Coronary artery (tissue), 2 donors: Measurements from ENCODE around the gene C12orf42.
"Not testable (repeated sequence)": the region's sequence is repeated elsewhere in the genome, so short reads cannot be mapped to it uniquely, and the experiment has no call there.

Source experiments
- DNase-seq: peaks from one replicate; pipeline ENCODE4 v3.0.0-alpha.2; 2017; ENCODE audit warnings: low spot score
- H3K27ac ChIP-seq, 2 donors: fragments of 200-600 bp; sonication (generic); one replicate each; pipeline ENCODE4 v1.5.1; 2016 to 2019
- H3K4me3 ChIP-seq: fragments of 200-600 bp; sonication (generic); 2 replicates; pipeline ENCODE4 v1.5.1; 2016; ENCODE audit warnings: mild to moderate bottlenecking, moderate library complexity
- CTCF ChIP-seq: fragments of 200-600 bp; sonication (generic); IDR thresholded peaks from one replicate; pipeline ENCODE4 v1.5.1; 2019; ENCODE audit warnings: antibody characterized with exemption

The C12orf42 gene

GRCh38 chr12:103444983-103445382, 50.8 kb downstream of the C12orf42 start:
- Histone ChIP-seq H3K27ac (no peak overlapping the region), H3K4me3 (no peak overlapping the region)
- no peak for TF ChIP-seq CTCF
- no peak for DNase-seq

- TF ChIP-seq CTCF, result no peak
- H3K4me3 ChIP-seq, result no peak overlapping the region
- H3K27ac ChIP-seq, result no peak overlapping the region
- no peak for DNase-seq
These were observed 52.9 kb downstream of the C12orf42 start for GRCh38 chr12:103442822-103443221.

- DNase-seq, result no peak
- no peak overlapping the region for H3K4me3 ChIP-seq
- H3K27ac ChIP-seq, result no peak overlapping the region
- TF ChIP-seq CTCF, result no peak
These were observed 53.6 kb downstream of the C12orf42 start for GRCh38 chr12:103442182-103442555.

- no peak for TF ChIP-seq CTCF
- Histone ChIP-seq H3K4me3 (no peak overlapping the region), H3K27ac (no peak overlapping the region)
- no peak for DNase-seq
These were observed 54.2 kb downstream of the C12orf42 start for GRCh38 chr12:103441437-103442181.

GRCh38 chr12:103434165-103435105, 61.3 kb downstream of the C12orf42 start:
- not testable (repeated sequence) for H3K4me3 ChIP-seq, DNase-seq, H3K27ac ChIP-seq

GRCh38 chr12:103431950-103432349, 63.8 kb downstream of the C12orf42 start:
- H3K27ac ChIP-seq, result no peak overlapping the region
- no peak for TF ChIP-seq CTCF
- DNase-seq, result no peak
- no peak overlapping the region for H3K4me3 ChIP-seq

- TF ChIP-seq CTCF, result no peak
- H3K4me3 ChIP-seq, result no peak overlapping the region
- no peak for DNase-seq
These were observed 64.4 kb downstream of the C12orf42 start for GRCh38 chr12:103431387-103431786.

GRCh38 chr12:103425674-103426073, 70.1 kb downstream of the C12orf42 start:
- not testable (repeated sequence) for H3K4me3 ChIP-seq, H3K27ac ChIP-seq, DNase-seq

More at GRCh38 chr12:103431387-103431786, 64.4 kb downstream of the C12orf42 start:
- H3K27ac ChIP-seq, result no peak overlapping the region

GRCh38 chr12:103424849-103425586, 70.8 kb downstream of the C12orf42 start:
- H3K4me3 ChIP-seq, DNase-seq, H3K27ac ChIP-seq: not testable (repeated sequence)
